Kasumi-1 (cell line): ENCODE measurements around the gene ESF1.

Experiments used
- DNase-seq, 2 experiments: peaks; one replicate each; lab custom pipeline; 2025; lab: John Stamatoyannopoulos, UW

Gene ESF1

GRCh38 chr20:13672690-13673089, 112.0 kb downstream of the ESF1 start:
- DNase-seq: no peak

- DNase-seq: no peak
These were observed 112.8 kb downstream of the ESF1 start for GRCh38 chr20:13671916-13672378.

GRCh38 chr20:13671512-13671911, 113.2 kb downstream of the ESF1 start:
- DNase-seq: no peak

GRCh38 chr20:13670160-13670559, 114.6 kb downstream of the ESF1 start:
- DNase-seq: no peak

- no peak for DNase-seq
These were observed 118.9 kb downstream of the ESF1 start for GRCh38 chr20:13665709-13666395.
